ENCODE measurements around the gene ABR.
"Not testable (repeated sequence)": the region's sequence is repeated elsewhere in the genome, so short reads cannot be mapped to it uniquely, and the experiment has no call there.

The ABR gene

GRCh38 chr17:1201132-1201702 lies 21.4 kb upstream of the ABR start:
- DNase-seq = peak; percentile 60

- DNase-seq = not testable (repeated sequence)
Measured at GRCh38 chr17:1199271-1199743, 19.5 kb upstream of the ABR start.

GRCh38 chr17:1197781-1198490 lies 18.2 kb upstream of the ABR start:
- DNase-seq = peak; percentile 76

GRCh38 chr17:1197379-1197778 lies 17.6 kb upstream of the ABR start:
- DNase-seq = no peak

GRCh38 chr17:1196946-1197345 lies 17.2 kb upstream of the ABR start:
- no peak for DNase-seq

- DNase-seq = no peak
Measured at GRCh38 chr17:1192911-1193699, 13.3 kb upstream of the ABR start.

GRCh38 chr17:1190751-1191331 lies 11.1 kb upstream of the ABR start:
- no peak for DNase-seq

GRCh38 chr17:1188812-1189504 lies 9.2 kb upstream of the ABR start:
- no peak for DNase-seq

- peak; percentile 80 for DNase-seq
Measured at GRCh38 chr17:1186923-1187771, 7.4 kb upstream of the ABR start.

GRCh38 chr17:1186214-1186820 lies 6.5 kb upstream of the ABR start:
- no peak for DNase-seq

GRCh38 chr17:1183171-1183873 lies 3.5 kb upstream of the ABR start:
- no peak for DNase-seq

- DNase-seq = no peak
Measured at GRCh38 chr17:1182811-1183170, 3.0 kb upstream of the ABR start.

GRCh38 chr17:1181753-1182137 lies 2.0 kb upstream of the ABR start:
- DNase-seq = no peak

- DNase-seq = no peak
Measured at GRCh38 chr17:1180958-1181752, 1.4 kb upstream of the ABR start.

- no peak for DNase-seq
Measured at GRCh38 chr17:1179112-1179817, 516 bp downstream of the ABR start.

GRCh38 chr17:1177016-1177700 lies 2.6 kb downstream of the ABR start:
- DNase-seq = no peak

GRCh38 chr17:1174263-1174880 lies 5.4 kb downstream of the ABR start:
- no peak for DNase-seq
